Transverse colon (tissue), 4 donors: ENCODE results near the gene TMEM184A. TPM values are rescaled to one million over a fixed set of nuclear protein-coding genes. Genes with fewer than 3 reads are reported as not detected.
A peak's percentile ranks its signal among the peaks of the same experiment; 100 is the strongest.

Source experiments
- DNase-seq: peaks from one replicate; pipeline ENCODE4 v3.0.0-alpha.2; 2019
- H3K27ac ChIP-seq, 4 donors: fragments of 200-600 bp; sonication (generic); 2 replicates each; pipeline ENCODE4 v1.5.1; 2016 to 2018; ENCODE audit warnings: inconsistent platforms in 4 of 4
- H3K27me3 ChIP-seq: fragments of 200-600 bp; sonication (generic); 2 replicates; pipeline ENCODE4 v1.5.1; 2017; ENCODE audit warnings: inconsistent platforms
- H3K36me3 ChIP-seq, 4 donors: fragments of 200-600 bp; sonication (generic); 2 replicates each; pipeline ENCODE4 v1.5.1; 2017 to 2019; ENCODE audit warnings: inconsistent platforms in 4 of 4
- H3K4me1 ChIP-seq, 4 donors: fragments of 200-600 bp; sonication (generic); 2 replicates each; pipeline ENCODE4 v1.5.1; 2017 to 2020; ENCODE audit warnings: inconsistent platforms in 4 of 4
- H3K4me3 ChIP-seq, 4 donors: fragments of 200-600 bp; sonication (generic); 1 replicate in 1 of 4; 2 replicates in 3 of 4; pipeline versions ENCODE4 v1.5.1 to v1.6.1; 2017 to 2019; ENCODE audit warnings: inconsistent platforms in 4 of 4
- H3K9me3 ChIP-seq, 2 donors: fragments of 200-600 bp; sonication (generic); 2 replicates each; pipeline ENCODE4 v1.5.1; 2017 to 2019; ENCODE audit warnings: inconsistent platforms in 2 of 2
- EP300 ChIP-seq: sonication (generic); formaldehyde crosslinking; IDR thresholded peaks from one replicate; pipeline ENCODE4 v1.6.1; 2017; ENCODE audit warnings: antibody characterized with exemption, low read depth
- POLR2A ChIP-seq: fragments of 450-650 bp; IDR thresholded peaks from one replicate; pipeline ENCODE4 v1.6.1; 2016; ENCODE audit warnings: antibody characterized with exemption, mild to moderate bottlenecking, moderate library complexity
- POLR2AphosphoS5 ChIP-seq, 3 donors: sonication (generic); formaldehyde crosslinking; IDR thresholded peaks; one replicate each; pipeline ENCODE4 v1.6.1; 2016; ENCODE audit warnings: antibody characterized with exemption in 3 of 3
- WGBS, 2 donors: methylation state at CpG; one replicate each; pipeline ENCODE4 v1.1.5; 2018; ENCODE audit warnings: low coverage in 1 of 2; 5-methylcytosine and 5-hydroxymethylcytosine counted together
- in situ Hi-C, 4 donors: fragments of 200-750 bp; cut with MboI; loops; one replicate each; pipeline versions ENCODE4 v1.15.0 to v1.15.1; 2017; ENCODE audit warnings: low sequenced_read_pairs in 3 of 4, low pct_ligation_motif_present in 1 of 4, low pct_unique_long_range_greater_than_20kb in 1 of 4
- intact Hi-C: fragments of 100-400 bp; cut with DNase I; formaldehyde crosslinking; loops from one replicate; pipeline ENCODE4 v1.15.1; 2023; ENCODE audit warnings: low total_unique reads
- total RNA-seq, 4 donors: library from RNA; depleted of rRNA; stranded (reverse); fragments of >200 nt; gene quantifications; one replicate each; pipeline ENCODE4 v1.1.0, GENCODE V29; 2016
- TF ChIP-seq, protein P1 (sequence below), 5 experiments: fragments of 200-600 bp in 3 of 5; fragments of 450-650 bp in 2 of 5; sonication (generic) in 3 of 5; IDR thresholded peaks; 1 replicate in 2 of 5; 2 replicates in 3 of 5; pipeline ENCODE4 v1.5.1; 2016 to 2017; ENCODE audit warnings: antibody characterized with exemption in 5 of 5, inconsistent platforms in 3 of 5, mild to moderate bottlenecking in 2 of 5, moderate library complexity in 1 of 5

TMEM184A gene
- total RNA-seq, 4 donors from 2014 or later: 49.9 to 151 (median 94.1) TPM

DNA sequence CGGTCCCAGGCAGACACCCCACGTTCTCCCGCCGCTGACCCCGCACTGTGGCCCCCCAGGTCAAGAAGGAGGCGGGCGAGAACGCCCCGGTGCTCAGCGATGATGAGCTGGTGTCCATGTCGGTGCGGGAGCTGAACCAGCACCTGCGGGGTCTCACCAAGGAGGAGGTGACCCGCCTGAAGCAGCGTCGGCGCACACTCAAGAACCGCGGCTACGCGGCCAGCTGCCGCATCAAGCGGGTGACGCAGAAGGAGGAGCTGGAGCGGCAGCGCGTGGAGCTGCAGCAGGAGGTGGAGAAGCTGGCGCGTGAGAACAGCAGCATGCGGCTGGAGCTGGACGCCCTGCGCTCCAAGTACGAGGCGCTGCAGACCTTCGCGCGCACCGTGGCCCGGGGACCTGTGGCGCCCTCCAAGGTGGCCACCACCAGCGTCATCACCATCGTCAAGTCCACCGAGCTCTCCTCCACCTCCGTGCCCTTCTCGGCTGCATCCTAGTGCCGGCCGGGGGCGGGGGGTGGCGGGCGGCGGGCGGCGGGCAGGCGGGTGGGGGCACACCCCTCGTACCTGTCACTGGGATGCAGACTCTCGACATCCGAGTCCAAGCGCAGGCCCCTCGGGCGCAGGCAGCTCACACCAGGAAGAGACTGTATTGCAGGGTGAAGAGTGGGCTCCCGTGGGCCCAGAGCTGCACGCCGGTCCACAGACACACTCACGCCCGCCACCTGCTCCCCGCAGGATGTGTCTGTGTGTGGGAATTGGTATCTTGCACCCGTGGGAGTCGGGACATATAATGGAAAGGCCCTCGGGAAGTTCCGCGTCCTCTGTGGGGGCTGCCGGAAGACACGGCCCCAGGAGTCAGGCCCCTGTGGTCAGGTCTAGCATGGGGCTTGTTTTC is 15.9 kb downstream of the TMEM184A start:
- no peak for DNase-seq
- Histone ChIP-seq H3K36me3 (peaks cover 0 to 16% (median 7%) of the 10 kb centered on the region in 4 donors), H3K27ac (peak overlapping the region in 1 of 4 donors; percentile 98), H3K27me3 (no peaks in the 10 kb centered on the region), H3K4me1 (peaks cover 22 to 36% (median 23%) of the 10 kb centered on the region in 4 donors), H3K9me3 (no peaks in the 10 kb centered on the region), H3K4me3 (no peak overlapping the region)
- intact Hi-C loops: no loop called here
- WGBS, 2 donors: 96% methylated on average over 58 of the region's 73 CpGs; no CpG with 5 or more reads in 1 of the 2 donors
- in situ Hi-C loops: no loop called here
- TF ChIP-seq POLR2AphosphoS5 (IDR thresholded peaks at IDR 0.05): no peak
- TF ChIP-seq POLR2A: no peak
- TF ChIP-seq, protein P1, sequence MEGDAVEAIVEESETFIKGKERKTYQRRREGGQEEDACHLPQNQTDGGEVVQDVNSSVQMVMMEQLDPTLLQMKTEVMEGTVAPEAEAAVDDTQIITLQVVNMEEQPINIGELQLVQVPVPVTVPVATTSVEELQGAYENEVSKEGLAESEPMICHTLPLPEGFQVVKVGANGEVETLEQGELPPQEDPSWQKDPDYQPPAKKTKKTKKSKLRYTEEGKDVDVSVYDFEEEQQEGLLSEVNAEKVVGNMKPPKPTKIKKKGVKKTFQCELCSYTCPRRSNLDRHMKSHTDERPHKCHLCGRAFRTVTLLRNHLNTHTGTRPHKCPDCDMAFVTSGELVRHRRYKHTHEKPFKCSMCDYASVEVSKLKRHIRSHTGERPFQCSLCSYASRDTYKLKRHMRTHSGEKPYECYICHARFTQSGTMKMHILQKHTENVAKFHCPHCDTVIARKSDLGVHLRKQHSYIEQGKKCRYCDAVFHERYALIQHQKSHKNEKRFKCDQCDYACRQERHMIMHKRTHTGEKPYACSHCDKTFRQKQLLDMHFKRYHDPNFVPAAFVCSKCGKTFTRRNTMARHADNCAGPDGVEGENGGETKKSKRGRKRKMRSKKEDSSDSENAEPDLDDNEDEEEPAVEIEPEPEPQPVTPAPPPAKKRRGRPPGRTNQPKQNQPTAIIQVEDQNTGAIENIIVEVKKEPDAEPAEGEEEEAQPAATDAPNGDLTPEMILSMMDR (IDR thresholded peaks at IDR 0.05): no peak
- no peak for TF ChIP-seq EP300

DNA sequence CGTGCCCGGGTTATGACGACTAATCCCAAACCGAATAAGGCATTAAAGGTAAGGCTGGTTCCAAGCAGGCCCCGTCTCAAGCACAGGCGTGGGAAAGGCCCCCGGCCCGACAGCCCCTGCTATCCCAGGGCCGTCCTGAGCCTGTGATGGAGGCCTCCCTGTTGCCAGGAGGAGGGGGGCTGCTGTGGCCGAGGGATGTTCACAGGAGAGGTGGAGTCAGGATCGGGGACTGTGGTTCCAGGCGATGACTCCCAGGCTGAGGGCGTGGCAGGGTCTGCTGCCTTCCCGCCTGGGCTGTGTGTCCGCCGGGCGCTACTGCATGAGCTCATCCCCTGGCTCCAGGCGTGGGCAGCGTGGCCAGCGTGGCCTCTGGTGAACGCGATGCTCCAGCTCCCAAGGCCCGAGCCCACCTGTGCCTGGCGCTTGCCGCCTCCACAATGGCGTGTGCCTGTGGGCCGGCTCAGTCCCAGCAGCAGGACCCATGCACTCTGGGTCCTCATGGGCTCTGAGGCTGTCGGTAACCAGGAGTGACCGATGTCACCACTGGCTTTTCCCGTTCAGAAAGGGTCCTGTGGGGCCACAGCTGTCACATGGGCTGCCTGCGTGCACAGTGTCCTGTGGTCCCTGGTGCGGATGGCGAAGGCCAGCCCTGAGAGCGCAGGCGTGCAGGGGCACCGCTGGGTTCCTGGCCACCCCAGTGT is 16.7 kb downstream of the TMEM184A start:
- Histone ChIP-seq H3K36me3 (peaks cover 0 to 16% (median 7%) of the 10 kb centered on the region in 4 donors), H3K9me3 (no peaks in the 10 kb centered on the region), H3K4me1 (peaks cover 23 to 40% (median 23%) of the 10 kb centered on the region in 4 donors), H3K27me3 (no peaks in the 10 kb centered on the region), H3K27ac (peak overlapping the region; percentile 85 to 99 (median 98)), H3K4me3 (no peak overlapping the region)
- intact Hi-C loops: no loop called here
- DNase-seq: no peak
- TF ChIP-seq, protein P1 (IDR thresholded peaks at IDR 0.05): no peak
- TF ChIP-seq POLR2AphosphoS5 (IDR thresholded peaks at IDR 0.05) (no peak), POLR2A (no peak), EP300 (no peak)
- in situ Hi-C loops: no loop called here
- WGBS, 2 donors: 87% methylated on average over 32 of the region's 36 CpGs; no CpG with 5 or more reads in 1 of the 2 donors

DNA sequence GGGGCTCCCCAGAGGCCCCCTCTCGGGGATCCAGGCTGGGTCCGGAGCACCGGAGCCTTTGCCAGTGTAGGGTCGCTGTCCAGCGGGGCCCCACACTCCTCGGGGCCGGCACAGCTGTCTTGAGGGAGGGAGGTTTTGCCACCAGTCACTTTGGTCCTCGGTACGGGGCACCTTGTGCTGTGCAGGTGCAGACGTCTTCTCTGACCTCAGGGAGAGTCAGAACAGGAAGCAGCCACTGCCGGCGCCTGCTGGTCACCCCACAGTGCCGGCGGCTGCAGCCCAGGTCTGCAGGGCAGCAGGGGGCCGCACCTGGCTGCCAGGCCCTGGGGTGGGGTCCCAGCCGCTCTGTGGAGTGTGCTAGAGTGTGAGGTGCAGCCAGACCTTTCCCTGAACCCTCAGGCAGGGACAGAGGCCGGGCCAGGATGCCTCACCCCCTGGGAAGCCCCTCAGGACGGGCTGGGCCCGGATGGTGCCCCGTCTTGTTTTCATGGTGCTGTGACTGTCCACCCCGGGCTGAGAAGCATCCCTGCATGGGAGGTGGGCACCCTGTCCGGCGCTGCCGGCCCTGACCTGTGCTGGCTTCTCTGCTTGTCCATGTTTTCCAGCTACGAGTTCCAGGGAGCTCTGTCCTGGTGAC is 17.3 kb downstream of the TMEM184A start:
- intact Hi-C loops: no loop called here
- WGBS, 2 donors: 75% methylated on average over 25 of the region's 25 CpGs; no CpG with 5 or more reads in 1 of the 2 donors
- in situ Hi-C loops: no loop called here
- DNase-seq: no peak
- peaks cover 0 to 16% (median 7%) of the 10 kb centered on the region in 4 donors for H3K36me3 ChIP-seq
- TF ChIP-seq EP300 (no peak), POLR2AphosphoS5 (IDR thresholded peaks at IDR 0.05) (no peak), POLR2A (no peak)
- TF ChIP-seq, protein P1 (IDR thresholded peaks at IDR 0.05): no peak
- peak overlapping the region in 2 of 4 donors; percentile 34 to 43 for H3K4me3 ChIP-seq
- no peaks in the 10 kb centered on the region for H3K27me3 ChIP-seq
- peaks cover 29 to 46% (median 30%) of the 10 kb centered on the region in 4 donors for H3K4me1 ChIP-seq
- H3K9me3 ChIP-seq: no peaks in the 10 kb centered on the region
- H3K27ac ChIP-seq: peak overlapping the region; percentile 85 to 99 (median 98)
